Esophagus squamous epithelium (tissue), 4 donors: ENCODE measurements around the gene ATRAID.

ENCODE experiments used
- POLR2A ChIP-seq, 4 donors: fragments of 450-650 bp; IDR thresholded peaks; one replicate each; pipeline ENCODE4 v1.6.1; 2017; ENCODE audit warnings: antibody characterized with exemption in 4 of 4, mild to moderate bottlenecking in 4 of 4, moderate library complexity in 3 of 4
- TF ChIP-seq, protein P1 (sequence below), 6 experiments: fragments of 450-650 bp in 4 of 6; fragments of 200-600 bp in 2 of 6; sonication (generic) in 2 of 6; IDR thresholded peaks; one replicate each; pipeline ENCODE4 v1.5.1; 2016 to 2019; ENCODE audit warnings: antibody characterized with exemption in 6 of 6, mild to moderate bottlenecking in 4 of 6, moderate library complexity in 4 of 6

DNA sequence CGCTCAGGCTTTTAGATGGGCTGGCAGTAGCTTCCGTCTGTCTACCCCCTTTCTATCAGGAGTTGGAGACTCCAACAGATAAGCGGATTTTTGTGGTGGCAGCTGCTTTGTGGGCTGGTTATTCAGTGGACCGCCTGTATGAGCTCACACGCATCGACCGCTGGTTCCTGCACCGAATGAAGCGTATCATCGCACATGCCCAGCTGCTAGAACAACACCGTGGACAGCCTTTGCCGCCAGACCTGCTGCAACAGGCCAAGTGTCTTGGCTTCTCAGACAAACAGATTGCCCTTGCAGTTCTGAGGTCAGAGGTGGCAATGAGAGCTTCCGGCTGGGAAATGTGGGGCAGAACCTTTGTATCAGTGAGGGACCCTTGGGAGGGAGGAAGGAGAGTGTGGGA, 20.1 kb downstream of the ATRAID start:
- TF ChIP-seq, protein P1, sequence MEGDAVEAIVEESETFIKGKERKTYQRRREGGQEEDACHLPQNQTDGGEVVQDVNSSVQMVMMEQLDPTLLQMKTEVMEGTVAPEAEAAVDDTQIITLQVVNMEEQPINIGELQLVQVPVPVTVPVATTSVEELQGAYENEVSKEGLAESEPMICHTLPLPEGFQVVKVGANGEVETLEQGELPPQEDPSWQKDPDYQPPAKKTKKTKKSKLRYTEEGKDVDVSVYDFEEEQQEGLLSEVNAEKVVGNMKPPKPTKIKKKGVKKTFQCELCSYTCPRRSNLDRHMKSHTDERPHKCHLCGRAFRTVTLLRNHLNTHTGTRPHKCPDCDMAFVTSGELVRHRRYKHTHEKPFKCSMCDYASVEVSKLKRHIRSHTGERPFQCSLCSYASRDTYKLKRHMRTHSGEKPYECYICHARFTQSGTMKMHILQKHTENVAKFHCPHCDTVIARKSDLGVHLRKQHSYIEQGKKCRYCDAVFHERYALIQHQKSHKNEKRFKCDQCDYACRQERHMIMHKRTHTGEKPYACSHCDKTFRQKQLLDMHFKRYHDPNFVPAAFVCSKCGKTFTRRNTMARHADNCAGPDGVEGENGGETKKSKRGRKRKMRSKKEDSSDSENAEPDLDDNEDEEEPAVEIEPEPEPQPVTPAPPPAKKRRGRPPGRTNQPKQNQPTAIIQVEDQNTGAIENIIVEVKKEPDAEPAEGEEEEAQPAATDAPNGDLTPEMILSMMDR (IDR thresholded peaks at IDR 0.05), result no peak
- TF ChIP-seq POLR2A (IDR thresholded peaks at IDR 0.05), result no peak
